Panc1 (cell line): ENCODE measurements around the gene RBM19. TPM values are rescaled to one million over a fixed set of nuclear protein-coding genes. Genes with fewer than 3 reads are reported as not detected.

Source experiments
- ATAC-seq: fragments of 200-7000 bp; cut with Tn5 transposase; 2 replicates; pipeline ENCODE4 v1.9.1; 2020; ENCODE audit warnings: mild to moderate bottlenecking, moderate library complexity
- BruUV-seq: library from RNA; stranded (reverse); fragments of 400-500 nt; replicated peaks from 2 replicates; lab custom pipeline; 2021; lab: Mats Ljungman, UMichigan
- CTCF ChIA-PET: fragments of 300-600 bp; sonication (Branson Sonifier 250); formaldehyde crosslinking; loops from one replicate; lab custom pipeline; 2022; ENCODE audit warnings: antibody characterized with exemption; lab: Charles Lee
- POLR2A ChIA-PET: fragments of 300-600 bp; sonication (Branson Sonifier 250); formaldehyde crosslinking; loops from one replicate; lab custom pipeline; 2022; ENCODE audit warnings: antibody characterized with exemption; lab: Charles Lee
- DNase-seq: peaks from one replicate; pipeline ENCODE4 v3.0.0-alpha.2; 2010; ENCODE audit warnings: low read depth, low spot score
- H3K27ac ChIP-seq: 2 replicates; pipeline ENCODE4 v1.5.1; 2011; ENCODE audit warnings: mild to moderate bottlenecking, low read length, inconsistent platforms
- H3K27me3 ChIP-seq: fragments of 200-500 bp; sonication (Bioruptor generic); 2 replicates; pipeline ENCODE4 v1.6.0; 2014; ENCODE audit warnings: low read length, inconsistent platforms; ENCODE audit not compliant: control insufficient read depth, insufficient read depth
- H3K36me3 ChIP-seq: fragments of 200-500 bp; sonication (Bioruptor generic); 2 replicates; pipeline ENCODE4 v1.5.1; 2014; ENCODE audit warnings: inconsistent platforms, mild to moderate bottlenecking, low read length, moderate library complexity; ENCODE audit not compliant: control insufficient read depth, insufficient read depth
- H3K4me1 ChIP-seq: 2 replicates; pipeline ENCODE4 v1.5.1; 2011; ENCODE audit warnings: inconsistent platforms, mild to moderate bottlenecking, low read length, moderate library complexity; ENCODE audit not compliant: control insufficient read depth, insufficient read depth
- H3K4me3 ChIP-seq, 2 experiments: 2 replicates each; pipeline ENCODE4 v1.5.1; 2011 to 2012; ENCODE audit warnings: low read depth in 2 of 2, low read length in 2 of 2, mild to moderate bottlenecking in 2 of 2, inconsistent platforms in 1 of 2, moderate library complexity in 1 of 2
- H3K9me3 ChIP-seq: fragments of 200-500 bp; sonication (Bioruptor generic); 2 replicates; pipeline ENCODE4 v1.5.1; 2014; ENCODE audit warnings: low read depth, mild to moderate bottlenecking, inconsistent platforms, low read length, moderate library complexity; ENCODE audit not compliant: control insufficient read depth, insufficient read depth
- POLR2AphosphoS5 ChIP-seq: IDR thresholded peaks from 2 replicates; pipeline ENCODE4 v1.6.1; 2012; ENCODE audit warnings: mild to moderate bottlenecking, low read depth, low read length, moderate library complexity
- SIN3A ChIP-seq: IDR thresholded peaks from 2 replicates; pipeline ENCODE4 v1.6.1; 2012; ENCODE audit warnings: low read depth, mild to moderate bottlenecking, low read length, moderate library complexity, borderline replicate concordance; ENCODE audit not compliant: insufficient read depth
- TCF7L2 ChIP-seq: IDR thresholded peaks from 2 replicates; pipeline ENCODE4 v1.6.1; 2011; ENCODE audit warnings: mild to moderate bottlenecking, low read depth, low read length, inconsistent platforms
- in situ Hi-C: cut with HindIII; loops from 2 replicates; pipeline ENCODE4 v1.10.0; 2016; ENCODE audit warnings: low sequenced_read_pairs, low pct_unique_long_range_greater_than_20kb
- intact Hi-C: fragments of 100-400 bp; cut with micrococcal nuclease; formaldehyde crosslinking; loops from one replicate; pipeline ENCODE4 v1.10.0; 2022; ENCODE audit not compliant: unreplicated experiment
- total RNA-seq: library from RNA; stranded (reverse); gene quantifications from one replicate; pipeline ENCODE4 v1.2.1, GENCODE V29; 2021; ENCODE audit not compliant: unreplicated experiment
- TF ChIP-seq, protein P1 (sequence below), 2 experiments: IDR thresholded peaks; 2 replicates each; pipeline ENCODE4 v1.6.1; 2011 to 2012; ENCODE audit warnings: low read depth in 2 of 2, control low read depth in 1 of 2, low read length in 1 of 2, mild to moderate bottlenecking in 1 of 2, moderate library complexity in 1 of 2; ENCODE audit not compliant: insufficient read depth in 1 of 2
- TF ChIP-seq, protein P2 (sequence below): fragments of 450-650 bp; IDR thresholded peaks from 2 replicates; pipeline ENCODE4 v1.5.1; 2017; ENCODE audit warnings: mild to moderate bottlenecking

RBM19 gene
- total RNA-seq, 1 experiment from 2014 or later: 44.8 TPM

DNA sequence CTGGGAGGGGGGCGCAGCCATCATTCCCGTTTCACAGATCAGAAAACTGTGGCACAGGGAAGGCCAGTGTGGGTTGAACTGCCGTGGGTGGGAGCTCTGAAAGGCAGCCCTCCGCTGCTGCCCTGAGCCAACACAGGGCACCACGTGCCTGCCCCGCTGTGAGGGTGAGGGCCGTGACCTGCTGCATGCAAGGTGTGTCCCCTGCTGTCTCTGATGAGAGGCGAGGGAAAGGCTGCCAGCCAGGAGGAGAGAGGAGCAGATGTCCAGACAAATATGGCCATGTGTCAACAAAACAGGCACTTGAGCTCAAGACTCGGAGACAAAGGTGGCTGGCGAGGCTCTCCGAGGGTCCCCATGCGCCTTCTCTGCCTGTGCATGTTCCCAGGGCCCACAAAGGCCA, 108.8 kb downstream of the RBM19 start:
- DNase-seq: no peak
- ChIA-PET POLR2A (no interaction called here), CTCF (no interaction called here)
- Histone ChIP-seq H3K9me3 (no peaks in the 10 kb centered on the region), H3K36me3 (no peaks in the 10 kb centered on the region), H3K4me3 (no peak overlapping the region), H3K4me1 (no peaks in the 10 kb centered on the region), H3K27ac (no peak overlapping the region), H3K27me3 (no peaks in the 10 kb centered on the region)
- no TSS peak for BruUV-seq
- in situ Hi-C loops: no loop called here
- TF ChIP-seq TCF7L2 (no peak), POLR2AphosphoS5 (no peak)
- TF ChIP-seq, protein P1, sequence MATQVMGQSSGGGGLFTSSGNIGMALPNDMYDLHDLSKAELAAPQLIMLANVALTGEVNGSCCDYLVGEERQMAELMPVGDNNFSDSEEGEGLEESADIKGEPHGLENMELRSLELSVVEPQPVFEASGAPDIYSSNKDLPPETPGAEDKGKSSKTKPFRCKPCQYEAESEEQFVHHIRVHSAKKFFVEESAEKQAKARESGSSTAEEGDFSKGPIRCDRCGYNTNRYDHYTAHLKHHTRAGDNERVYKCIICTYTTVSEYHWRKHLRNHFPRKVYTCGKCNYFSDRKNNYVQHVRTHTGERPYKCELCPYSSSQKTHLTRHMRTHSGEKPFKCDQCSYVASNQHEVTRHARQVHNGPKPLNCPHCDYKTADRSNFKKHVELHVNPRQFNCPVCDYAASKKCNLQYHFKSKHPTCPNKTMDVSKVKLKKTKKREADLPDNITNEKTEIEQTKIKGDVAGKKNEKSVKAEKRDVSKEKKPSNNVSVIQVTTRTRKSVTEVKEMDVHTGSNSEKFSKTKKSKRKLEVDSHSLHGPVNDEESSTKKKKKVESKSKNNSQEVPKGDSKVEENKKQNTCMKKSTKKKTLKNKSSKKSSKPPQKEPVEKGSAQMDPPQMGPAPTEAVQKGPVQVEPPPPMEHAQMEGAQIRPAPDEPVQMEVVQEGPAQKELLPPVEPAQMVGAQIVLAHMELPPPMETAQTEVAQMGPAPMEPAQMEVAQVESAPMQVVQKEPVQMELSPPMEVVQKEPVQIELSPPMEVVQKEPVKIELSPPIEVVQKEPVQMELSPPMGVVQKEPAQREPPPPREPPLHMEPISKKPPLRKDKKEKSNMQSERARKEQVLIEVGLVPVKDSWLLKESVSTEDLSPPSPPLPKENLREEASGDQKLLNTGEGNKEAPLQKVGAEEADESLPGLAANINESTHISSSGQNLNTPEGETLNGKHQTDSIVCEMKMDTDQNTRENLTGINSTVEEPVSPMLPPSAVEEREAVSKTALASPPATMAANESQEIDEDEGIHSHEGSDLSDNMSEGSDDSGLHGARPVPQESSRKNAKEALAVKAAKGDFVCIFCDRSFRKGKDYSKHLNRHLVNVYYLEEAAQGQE (IDR thresholded peaks at IDR 0.05; ENCODE audit: insufficient read depth in 1 of 2, low read depth in 2 of 2, low read length in 1 of 2): no peak
- TF ChIP-seq, protein P2, sequence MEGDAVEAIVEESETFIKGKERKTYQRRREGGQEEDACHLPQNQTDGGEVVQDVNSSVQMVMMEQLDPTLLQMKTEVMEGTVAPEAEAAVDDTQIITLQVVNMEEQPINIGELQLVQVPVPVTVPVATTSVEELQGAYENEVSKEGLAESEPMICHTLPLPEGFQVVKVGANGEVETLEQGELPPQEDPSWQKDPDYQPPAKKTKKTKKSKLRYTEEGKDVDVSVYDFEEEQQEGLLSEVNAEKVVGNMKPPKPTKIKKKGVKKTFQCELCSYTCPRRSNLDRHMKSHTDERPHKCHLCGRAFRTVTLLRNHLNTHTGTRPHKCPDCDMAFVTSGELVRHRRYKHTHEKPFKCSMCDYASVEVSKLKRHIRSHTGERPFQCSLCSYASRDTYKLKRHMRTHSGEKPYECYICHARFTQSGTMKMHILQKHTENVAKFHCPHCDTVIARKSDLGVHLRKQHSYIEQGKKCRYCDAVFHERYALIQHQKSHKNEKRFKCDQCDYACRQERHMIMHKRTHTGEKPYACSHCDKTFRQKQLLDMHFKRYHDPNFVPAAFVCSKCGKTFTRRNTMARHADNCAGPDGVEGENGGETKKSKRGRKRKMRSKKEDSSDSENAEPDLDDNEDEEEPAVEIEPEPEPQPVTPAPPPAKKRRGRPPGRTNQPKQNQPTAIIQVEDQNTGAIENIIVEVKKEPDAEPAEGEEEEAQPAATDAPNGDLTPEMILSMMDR: no peak
- no peak for ATAC-seq
- intact Hi-C loops: no loop called here

DNA sequence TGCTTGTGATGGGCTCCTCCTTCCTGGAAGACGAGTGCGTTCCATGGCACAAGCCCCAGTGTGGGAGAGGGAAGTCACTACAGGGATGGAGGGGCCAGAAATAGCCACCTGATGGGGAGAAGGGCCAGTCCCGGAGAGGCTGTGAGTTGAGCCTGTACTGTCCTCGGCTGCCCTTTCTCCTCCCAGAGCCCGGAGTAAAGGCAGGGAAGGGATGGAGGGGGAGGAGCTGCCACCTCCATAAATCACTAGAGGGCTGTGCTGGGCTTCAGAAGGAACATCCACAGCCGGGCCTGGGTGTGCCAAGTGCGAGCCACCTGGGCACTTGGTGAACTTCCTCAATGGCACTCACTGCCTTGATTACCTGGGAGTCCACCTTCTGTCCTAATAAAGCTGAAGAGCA, 110.1 kb downstream of the RBM19 start:
- in situ Hi-C loops: no loop called here
- Histone ChIP-seq H3K4me3 (no peak overlapping the region), H3K4me1 (no peaks in the 10 kb centered on the region), H3K36me3 (no peaks in the 10 kb centered on the region), H3K27me3 (no peaks in the 10 kb centered on the region), H3K27ac (no peak overlapping the region), H3K9me3 (no peaks in the 10 kb centered on the region)
- BruUV-seq: no TSS peak
- ChIA-PET CTCF (no interaction called here), POLR2A (no interaction called here)
- ATAC-seq: no peak
- intact Hi-C loops: no loop called here
- no peak for DNase-seq
- TF ChIP-seq, protein P1 (IDR thresholded peaks at IDR 0.05; ENCODE audit: insufficient read depth in 1 of 2, low read depth in 2 of 2, low read length in 1 of 2): no peak
- TF ChIP-seq SIN3A: no peak
- no peak for TF ChIP-seq TCF7L2
